AG09319 (cell line): ENCODE results near the gene COL20A1.

Experiments
- DNase-seq: peaks from one replicate; pipeline ENCODE4 v3.0.0-alpha.2; 2010; ENCODE audit warnings: low read depth; ENCODE audit errors: extremely low read depth
- CTCF ChIP-seq: IDR thresholded peaks from 2 replicates; pipeline ENCODE4 v1.5.1; 2011; ENCODE audit warnings: low read depth, mild to moderate bottlenecking, inconsistent platforms, low read length, moderate library complexity

The COL20A1 gene

GRCh38 chr20:63381781-63382431, 88.9 kb downstream of the COL20A1 start:
- no peak for DNase-seq
- peak; percentile 91 for TF ChIP-seq CTCF

GRCh38 chr20:63382551-63383300, 89.7 kb downstream of the COL20A1 start:
- no peak for DNase-seq

GRCh38 chr20:63383556-63383955, 90.6 kb downstream of the COL20A1 start:
- no peak for DNase-seq
- TF ChIP-seq CTCF, result no peak

More at GRCh38 chr20:63382551-63383300, 89.7 kb downstream of the COL20A1 start:
- no peak for TF ChIP-seq CTCF

- no peak for TF ChIP-seq CTCF
- no peak for DNase-seq
Measured at GRCh38 chr20:63384336-63384735, 91.3 kb downstream of the COL20A1 start.
